Measurements from ENCODE around the gene MED15.

Gene MED15

GRCh38 chr22:20459862-20460261 lies 47.5 kb upstream of the MED15 start:
- Histone ChIP-seq H3K36me3 (ENCODE audit: insufficient read depth, low read length) (no peaks in the 10 kb centered on the region; the same call in 1 of the 2 replicates), H3K9me3 (ENCODE audit: insufficient read depth, low read depth, low read length) (no peaks in the 10 kb centered on the region), H3F3A (ENCODE audit: low read depth) (no peaks in the 10 kb centered on the region), H3K4me2 (ENCODE audit: low read depth, low read length, poor library complexity, severe bottlenecking) (no peak overlapping the region), H3K4me1 (ENCODE audit: insufficient read depth, low read length, poor library complexity, severe bottlenecking) (peaks cover 34% of the 10 kb centered on the region), H2AFZ (ENCODE audit: low read length) (no peak overlapping the region), H4K20me1 (ENCODE audit: insufficient read depth, low read length, poor library complexity, severe bottlenecking) (no peaks in the 10 kb centered on the region), H3K9me2 (replicated peaks; ENCODE audit: low read depth, low read length) (no peaks in the 10 kb centered on the region), H3K27me3 (ENCODE audit: insufficient read depth, low read length, poor library complexity, severe bottlenecking) (no peaks in the 10 kb centered on the region), H3K9ac (ENCODE audit: low read depth, low read length, poor library complexity, severe bottlenecking) (no peak overlapping the region), H3K79me2 (ENCODE audit: insufficient read depth, low read length) (peaks cover 8% of the 10 kb centered on the region; the same call in 1 of the 2 replicates), H3K4me3 (ENCODE audit: low read length, poor library complexity, severe bottlenecking) (no peak overlapping the region)
- TF ChIP-seq CTCF (conservative IDR thresholded peaks at IDR 0.05; ENCODE audit: low read length) (no peak), EZH2phosphoT487 (IDR thresholded peaks at IDR 0.05; ENCODE audit: borderline replicate concordance) (no peak)

- peak overlapping the region; percentile 78 for H3K4me2 ChIP-seq (ENCODE audit: low read depth, low read length, poor library complexity, severe bottlenecking)
Measured at GRCh38 chr22:20463324-20464095, 43.9 kb upstream of the MED15 start.

GRCh38 chr22:20464096-20464614 lies 43.3 kb upstream of the MED15 start:
- H4K20me1 ChIP-seq (ENCODE audit: insufficient read depth, low read length, poor library complexity, severe bottlenecking), result no peaks in the 10 kb centered on the region
- H2AFZ ChIP-seq (ENCODE audit: low read length), result peak overlapping the region; percentile 48; the same call in 1 of the 2 replicates
- peak overlapping the region; percentile 63 for H3K9ac ChIP-seq (ENCODE audit: low read depth, low read length, poor library complexity, severe bottlenecking)
- no peaks in the 10 kb centered on the region for H3K36me3 ChIP-seq (ENCODE audit: insufficient read depth, low read length)
- H3K4me3 ChIP-seq (ENCODE audit: low read length, poor library complexity, severe bottlenecking), result peak overlapping the region; percentile 65
- no peaks in the 10 kb centered on the region for H3F3A ChIP-seq (ENCODE audit: low read depth)
- no peak for TF ChIP-seq EZH2phosphoT487 (IDR thresholded peaks at IDR 0.05; ENCODE audit: borderline replicate concordance)
- no peak for TF ChIP-seq CTCF (conservative IDR thresholded peaks at IDR 0.05; ENCODE audit: low read length)
- H3K9me2 ChIP-seq (replicated peaks; ENCODE audit: low read depth, low read length), result no peaks in the 10 kb centered on the region
- no peaks in the 10 kb centered on the region for H3K27me3 ChIP-seq (ENCODE audit: insufficient read depth, low read length, poor library complexity, severe bottlenecking)
- peak overlapping the region; percentile 78 for H3K4me2 ChIP-seq (ENCODE audit: low read depth, low read length, poor library complexity, severe bottlenecking)
- H3K79me2 ChIP-seq (ENCODE audit: insufficient read depth, low read length), result peaks cover 8% of the 10 kb centered on the region; the same call in 1 of the 2 replicates
- H3K4me1 ChIP-seq (ENCODE audit: insufficient read depth, low read length, poor library complexity, severe bottlenecking), result peaks cover 25% of the 10 kb centered on the region
- no peaks in the 10 kb centered on the region for H3K9me3 ChIP-seq (ENCODE audit: insufficient read depth, low read depth, low read length)

More at GRCh38 chr22:20463324-20464095, 43.9 kb upstream of the MED15 start:
- H3K27me3 ChIP-seq (ENCODE audit: insufficient read depth, low read length, poor library complexity, severe bottlenecking), result no peaks in the 10 kb centered on the region
- H3K4me3 ChIP-seq (ENCODE audit: low read length, poor library complexity, severe bottlenecking), result peak overlapping the region; percentile 65
- H3K79me2 ChIP-seq (ENCODE audit: insufficient read depth, low read length), result peaks cover 8% of the 10 kb centered on the region; the same call in 1 of the 2 replicates
- peak overlapping the region; percentile 48 for H2AFZ ChIP-seq (ENCODE audit: low read length)
- TF ChIP-seq CTCF (conservative IDR thresholded peaks at IDR 0.05; ENCODE audit: low read length), result no peak
- TF ChIP-seq EZH2phosphoT487 (IDR thresholded peaks at IDR 0.05; ENCODE audit: borderline replicate concordance), result no peak
- H3K9me2 ChIP-seq (replicated peaks; ENCODE audit: low read depth, low read length), result no peaks in the 10 kb centered on the region
- H4K20me1 ChIP-seq (ENCODE audit: insufficient read depth, low read length, poor library complexity, severe bottlenecking), result no peaks in the 10 kb centered on the region
- no peaks in the 10 kb centered on the region for H3K36me3 ChIP-seq (ENCODE audit: insufficient read depth, low read length)
- H3K4me1 ChIP-seq (ENCODE audit: insufficient read depth, low read length, poor library complexity, severe bottlenecking), result peaks cover 25% of the 10 kb centered on the region
- H3K9me3 ChIP-seq (ENCODE audit: insufficient read depth, low read depth, low read length), result no peaks in the 10 kb centered on the region
- no peaks in the 10 kb centered on the region for H3F3A ChIP-seq (ENCODE audit: low read depth)
- H3K9ac ChIP-seq (ENCODE audit: low read depth, low read length, poor library complexity, severe bottlenecking), result peak overlapping the region; percentile 63
